Esophagus muscularis mucosa (tissue), 3 donors: Measurements from ENCODE around the gene NPIPA7.
"Not testable (repeated sequence)": the region's sequence is repeated elsewhere in the genome, so short reads cannot be mapped to it uniquely, and the experiment has no call there.

Experiments used
- POLR2AphosphoS5 ChIP-seq, 2 donors: sonication (generic); formaldehyde crosslinking; IDR thresholded peaks; one replicate each; pipeline ENCODE4 v1.6.1; 2017; ENCODE audit warnings: antibody characterized with exemption in 2 of 2
- TF ChIP-seq, protein P1 (sequence below), 3 experiments: fragments of 200-600 bp in 2 of 3; fragments of 450-650 bp in 1 of 3; sonication (generic) in 2 of 3; IDR thresholded peaks; one replicate each; pipeline ENCODE4 v1.5.1; 2017 to 2019; ENCODE audit warnings: antibody characterized with exemption in 3 of 3, mild to moderate bottlenecking in 2 of 3, moderate library complexity in 1 of 3

GRCh38 chr16:16374192-16374591 is 4.7 kb upstream of the NPIPA7 start:
- TF ChIP-seq, protein P1, sequence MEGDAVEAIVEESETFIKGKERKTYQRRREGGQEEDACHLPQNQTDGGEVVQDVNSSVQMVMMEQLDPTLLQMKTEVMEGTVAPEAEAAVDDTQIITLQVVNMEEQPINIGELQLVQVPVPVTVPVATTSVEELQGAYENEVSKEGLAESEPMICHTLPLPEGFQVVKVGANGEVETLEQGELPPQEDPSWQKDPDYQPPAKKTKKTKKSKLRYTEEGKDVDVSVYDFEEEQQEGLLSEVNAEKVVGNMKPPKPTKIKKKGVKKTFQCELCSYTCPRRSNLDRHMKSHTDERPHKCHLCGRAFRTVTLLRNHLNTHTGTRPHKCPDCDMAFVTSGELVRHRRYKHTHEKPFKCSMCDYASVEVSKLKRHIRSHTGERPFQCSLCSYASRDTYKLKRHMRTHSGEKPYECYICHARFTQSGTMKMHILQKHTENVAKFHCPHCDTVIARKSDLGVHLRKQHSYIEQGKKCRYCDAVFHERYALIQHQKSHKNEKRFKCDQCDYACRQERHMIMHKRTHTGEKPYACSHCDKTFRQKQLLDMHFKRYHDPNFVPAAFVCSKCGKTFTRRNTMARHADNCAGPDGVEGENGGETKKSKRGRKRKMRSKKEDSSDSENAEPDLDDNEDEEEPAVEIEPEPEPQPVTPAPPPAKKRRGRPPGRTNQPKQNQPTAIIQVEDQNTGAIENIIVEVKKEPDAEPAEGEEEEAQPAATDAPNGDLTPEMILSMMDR (IDR thresholded peaks at IDR 0.05) = not testable (repeated sequence)
- TF ChIP-seq POLR2AphosphoS5 (IDR thresholded peaks at IDR 0.05) = not testable (repeated sequence)
